Kidney epithelial cell (primary cell): ENCODE measurements around the gene PSAP. TPM values are rescaled to one million over a fixed set of nuclear protein-coding genes. Genes with fewer than 3 reads are reported as not detected.
"Not testable (repeated sequence)": the region's sequence is repeated elsewhere in the genome, so short reads cannot be mapped to it uniquely, and the experiment has no call there.

Source experiments
- DNase-seq: peaks from one replicate; pipeline ENCODE4 v3.0.0-alpha.2; 2010; ENCODE audit warnings: low read depth
- H3K27me3 ChIP-seq: 2 replicates; pipeline ENCODE4 v1.6.0; 2011; ENCODE audit warnings: low read length; ENCODE audit not compliant: control insufficient read depth, insufficient read depth
- H3K36me3 ChIP-seq: 2 replicates; pipeline ENCODE4 v1.5.1; 2011; ENCODE audit warnings: low read length; ENCODE audit not compliant: control insufficient read depth, insufficient read depth
- H3K4me3 ChIP-seq: 2 replicates; pipeline ENCODE4 v1.5.1; 2011; ENCODE audit warnings: low read depth, mild to moderate bottlenecking, control low read depth, low read length
- CTCF ChIP-seq: IDR thresholded peaks from 2 replicates; pipeline ENCODE4 v1.5.1; 2011; ENCODE audit warnings: mild to moderate bottlenecking, moderate library complexity, low read length, control low read depth, inconsistent platforms; ENCODE audit not compliant: insufficient read depth, poor library complexity, severe bottlenecking
- total RNA-seq: library from RNA; depleted of rRNA; stranded (reverse); fragments of >200 nt; gene quantifications from 2 replicates; pipeline ENCODE4 v1.2.3, GENCODE V29; 2015

The PSAP gene
- total RNA-seq, 1 donor from 2014 or later: 1,398 TPM

- DNase-seq: no peak
These were observed 32.0 kb upstream of the PSAP start for GRCh38 chr10:71882813-71883659.

GRCh38 chr10:71881647-71882355 lies 30.8 kb upstream of the PSAP start:
- DNase-seq: no peak
- H3K36me3 ChIP-seq: no peaks in the 10 kb centered on the region
- TF ChIP-seq CTCF: no peak
- no peaks in the 10 kb centered on the region for H3K27me3 ChIP-seq
- no peak overlapping the region for H3K4me3 ChIP-seq

More at GRCh38 chr10:71882813-71883659, 32.0 kb upstream of the PSAP start:
- Histone ChIP-seq H3K4me3 (no peak overlapping the region), H3K36me3 (no peaks in the 10 kb centered on the region), H3K27me3 (no peaks in the 10 kb centered on the region)
- no peak for TF ChIP-seq CTCF

- not testable (repeated sequence) for H3K4me3 ChIP-seq, H3K36me3 ChIP-seq, DNase-seq, H3K27me3 ChIP-seq
These were observed 30.2 kb upstream of the PSAP start for GRCh38 chr10:71881307-71881624.

GRCh38 chr10:71880425-71881306 lies 29.6 kb upstream of the PSAP start:
- H3K36me3 ChIP-seq: no peaks in the 10 kb centered on the region
- TF ChIP-seq CTCF: no peak
- DNase-seq: no peak
- no peak overlapping the region for H3K4me3 ChIP-seq
- no peaks in the 10 kb centered on the region for H3K27me3 ChIP-seq

- DNase-seq: no peak
- no peaks in the 10 kb centered on the region for H3K27me3 ChIP-seq
- no peaks in the 10 kb centered on the region for H3K36me3 ChIP-seq
- no peak overlapping the region for H3K4me3 ChIP-seq
- TF ChIP-seq CTCF: no peak
These were observed 27.4 kb upstream of the PSAP start for GRCh38 chr10:71878327-71879034.
